ENCODE data around the gene SLC6A8.

The SLC6A8 gene

DNA sequence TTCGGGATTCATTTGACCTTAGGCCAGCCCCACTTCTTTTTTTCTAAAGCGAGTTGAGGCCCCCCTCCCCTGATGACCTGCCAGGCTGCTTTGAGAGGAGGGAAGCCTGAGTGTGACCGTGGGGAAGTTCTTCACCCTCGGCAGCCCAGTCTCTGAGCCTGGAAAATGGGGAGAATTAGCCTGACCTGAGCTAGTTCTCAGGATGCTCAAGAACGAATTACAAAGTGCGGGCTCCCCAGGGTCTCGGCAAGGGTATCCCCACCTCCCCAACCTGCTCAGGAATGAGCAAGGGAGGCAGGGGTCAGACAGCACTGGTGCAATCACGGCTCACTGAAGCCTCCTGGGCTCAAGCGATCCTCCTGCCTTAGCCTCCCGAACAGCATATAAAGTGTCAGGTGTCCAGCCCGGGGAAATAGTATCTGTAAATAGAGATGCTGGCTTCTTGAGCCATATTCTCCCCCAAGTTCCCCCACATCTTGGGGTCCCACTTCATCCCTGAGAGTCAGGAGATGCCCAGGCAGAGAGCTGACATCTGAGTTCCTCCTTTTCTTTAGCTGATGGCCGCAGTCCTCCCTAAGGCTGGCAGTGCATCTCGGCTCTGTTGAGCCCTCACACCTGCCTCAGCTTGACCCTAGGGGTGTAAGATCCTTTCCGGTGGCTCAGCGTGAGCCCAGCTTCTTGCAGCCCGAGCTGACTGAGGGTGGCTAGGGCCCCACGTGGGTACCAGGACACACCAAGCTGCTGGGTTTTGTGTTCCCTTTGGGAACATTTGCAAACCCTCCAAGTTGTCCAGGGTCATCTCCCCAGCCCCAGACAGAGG, 39.2 kb upstream of the SLC6A8 start:
- H3K23ac ChIP-seq (ENCODE audit: low read length) = no peak overlapping the region
- no peak overlapping the region for H2BK15ac ChIP-seq (replicated peaks; ENCODE audit: low read depth)
- no peak overlapping the region for H3K4me3 ChIP-seq (ENCODE audit: low read length)
- H3K4ac ChIP-seq (ENCODE audit: low read depth, low read length) = no peak overlapping the region
- no peaks in the 10 kb centered on the region for H3K79me1 ChIP-seq (ENCODE audit: low read length)
- H3K27me3 ChIP-seq (ENCODE audit: insufficient read depth, low read length, poor library complexity) = peaks cover 19% of the 10 kb centered on the region
- no peak overlapping the region for H4K5ac ChIP-seq (ENCODE audit: low read length)
- H3K79me2 ChIP-seq (ENCODE audit: control insufficient read depth, insufficient read depth, low read length) = no peaks in the 10 kb centered on the region
- no peak overlapping the region for H3K18ac ChIP-seq (ENCODE audit: low read length)
- no CpG with 5 or more reads among the region's 17 CpGs for WGBS (ENCODE audit: extremely low coverage, insufficient coverage, low lambda C conversion rate)
- no peak overlapping the region for H2AK5ac ChIP-seq (ENCODE audit: low read length)
- no peak overlapping the region for H3K9ac ChIP-seq (ENCODE audit: low read length)
- H3K4me2 ChIP-seq (ENCODE audit: low read length) = no peak overlapping the region
- no peak overlapping the region for H3K27ac ChIP-seq (ENCODE audit: low read depth, low read length)
- H3K56ac ChIP-seq (ENCODE audit: low read length) = no peak overlapping the region
- H4K8ac ChIP-seq (ENCODE audit: low read depth, low read length) = no peak overlapping the region
- no peak for DNase-seq
- no peaks in the 10 kb centered on the region for H3K36me3 ChIP-seq (ENCODE audit: control insufficient read depth, insufficient read depth, low read length)
- no peak overlapping the region for H2BK5ac ChIP-seq (ENCODE audit: low read length)
- H3K4me1 ChIP-seq (ENCODE audit: control insufficient read depth, low read depth, low read length) = no peaks in the 10 kb centered on the region
- H2BK120ac ChIP-seq (ENCODE audit: low read depth, low read length) = no peak overlapping the region

DNA sequence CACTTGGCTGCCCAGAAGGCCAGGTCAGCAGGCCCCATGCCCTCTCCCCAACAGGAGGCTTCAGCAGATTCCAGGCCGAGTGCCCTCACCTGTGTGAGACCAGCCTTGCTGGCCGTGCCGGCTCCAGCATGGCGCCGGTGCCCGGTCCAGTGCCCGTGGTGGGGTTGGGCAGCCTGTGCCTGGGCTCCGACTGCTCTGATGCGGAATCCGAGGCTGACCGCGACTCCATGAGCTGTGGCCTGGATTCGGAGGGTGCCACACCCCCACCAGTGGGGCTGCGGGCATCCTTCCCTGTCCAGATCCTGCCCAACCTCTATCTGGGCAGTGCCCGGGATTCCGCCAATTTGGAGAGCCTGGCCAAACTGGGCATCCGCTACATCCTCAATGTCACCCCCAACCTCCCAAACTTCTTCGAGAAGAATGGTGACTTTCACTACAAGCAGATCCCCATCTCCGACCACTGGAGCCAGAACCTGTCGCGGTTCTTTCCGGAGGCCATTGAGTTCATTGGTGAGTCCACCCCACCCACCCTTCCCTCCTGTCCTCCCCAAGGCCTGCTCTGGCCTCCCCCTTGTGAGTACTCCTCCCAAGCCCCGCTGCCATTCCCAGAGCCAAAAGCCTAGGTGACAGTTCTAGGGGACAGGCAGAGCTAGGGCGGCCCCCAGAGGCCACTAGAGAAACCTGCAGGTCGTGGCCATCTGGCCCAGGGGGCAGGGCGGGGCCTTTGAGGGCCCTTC, 38.4 kb upstream of the SLC6A8 start:
- Histone ChIP-seq H2BK120ac (ENCODE audit: low read depth, low read length) (no peak overlapping the region), H3K27me3 (ENCODE audit: insufficient read depth, low read length, poor library complexity) (peaks cover 15% of the 10 kb centered on the region), H3K23ac (ENCODE audit: low read length) (no peak overlapping the region), H3K9ac (ENCODE audit: low read length) (no peak overlapping the region), H4K8ac (ENCODE audit: low read depth, low read length) (no peak overlapping the region), H3K4me1 (ENCODE audit: control insufficient read depth, low read depth, low read length) (no peaks in the 10 kb centered on the region), H3K56ac (ENCODE audit: low read length) (no peak overlapping the region), H3K18ac (ENCODE audit: low read length) (no peak overlapping the region), H3K79me2 (ENCODE audit: control insufficient read depth, insufficient read depth, low read length) (no peaks in the 10 kb centered on the region), H3K79me1 (ENCODE audit: low read length) (no peaks in the 10 kb centered on the region), H3K4ac (ENCODE audit: low read depth, low read length) (no peak overlapping the region), H4K5ac (ENCODE audit: low read length) (no peak overlapping the region), H3K4me3 (ENCODE audit: low read length) (no peak overlapping the region), H2BK15ac (replicated peaks; ENCODE audit: low read depth) (no peak overlapping the region), H3K4me2 (ENCODE audit: low read length) (no peak overlapping the region), H2BK5ac (ENCODE audit: low read length) (no peak overlapping the region), H3K36me3 (ENCODE audit: control insufficient read depth, insufficient read depth, low read length) (no peaks in the 10 kb centered on the region), H3K27ac (ENCODE audit: low read depth, low read length) (no peak overlapping the region), H2AK5ac (ENCODE audit: low read length) (no peak overlapping the region)
- DNase-seq = peak; percentile 79
- WGBS (ENCODE audit: extremely low coverage, insufficient coverage, low lambda C conversion rate) = no CpG with 5 or more reads among the region's 26 CpGs

DNA sequence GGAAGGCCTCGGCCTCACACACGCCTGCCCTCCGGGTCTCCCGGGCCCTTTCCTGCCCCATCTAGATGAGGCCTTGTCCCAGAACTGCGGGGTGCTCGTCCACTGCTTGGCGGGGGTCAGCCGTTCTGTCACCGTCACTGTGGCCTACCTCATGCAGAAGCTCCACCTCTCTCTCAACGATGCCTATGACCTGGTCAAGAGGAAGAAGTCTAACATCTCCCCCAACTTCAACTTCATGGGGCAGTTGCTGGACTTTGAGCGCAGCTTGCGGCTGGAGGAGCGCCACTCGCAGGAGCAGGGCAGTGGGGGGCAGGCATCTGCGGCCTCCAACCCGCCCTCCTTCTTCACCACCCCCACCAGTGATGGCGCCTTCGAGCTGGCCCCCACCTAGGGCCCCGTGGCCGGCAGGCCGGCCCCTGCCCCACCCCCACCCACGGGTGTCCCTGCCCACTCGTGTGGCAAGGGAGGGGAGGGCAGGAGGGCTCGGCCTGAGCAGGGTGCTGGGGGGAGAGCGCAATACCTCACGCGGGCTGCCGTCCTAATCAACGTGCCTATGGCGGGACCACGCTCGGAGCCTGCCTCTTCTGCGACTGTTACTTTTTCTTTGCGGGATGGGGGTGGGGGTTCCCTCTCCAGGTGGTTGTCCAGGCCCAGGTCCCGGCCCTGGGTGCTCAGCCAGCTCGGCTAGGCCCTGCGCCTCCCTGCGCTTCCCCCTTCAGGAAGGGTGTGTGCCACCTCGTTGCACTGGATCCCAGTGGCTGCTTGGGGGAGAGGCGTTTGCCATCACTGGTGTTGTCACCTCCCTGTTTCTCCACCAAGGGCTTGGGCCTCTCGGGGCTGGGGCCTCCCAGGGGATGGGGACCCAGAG, 37.6 kb upstream of the SLC6A8 start:
- Histone ChIP-seq H4K8ac (ENCODE audit: low read depth, low read length) (no peak overlapping the region), H3K9ac (ENCODE audit: low read length) (no peak overlapping the region), H3K4me1 (ENCODE audit: control insufficient read depth, low read depth, low read length) (no peaks in the 10 kb centered on the region), H3K79me2 (ENCODE audit: control insufficient read depth, insufficient read depth, low read length) (no peaks in the 10 kb centered on the region), H2BK15ac (replicated peaks; ENCODE audit: low read depth) (no peak overlapping the region), H3K56ac (ENCODE audit: low read length) (peak overlapping the region; percentile 76), H4K5ac (ENCODE audit: low read length) (no peak overlapping the region), H3K4ac (ENCODE audit: low read depth, low read length) (no peak overlapping the region), H3K79me1 (ENCODE audit: low read length) (no peaks in the 10 kb centered on the region), H3K27ac (ENCODE audit: low read depth, low read length) (no peak overlapping the region), H3K18ac (ENCODE audit: low read length) (no peak overlapping the region), H2BK5ac (ENCODE audit: low read length) (no peak overlapping the region), H2BK120ac (ENCODE audit: low read depth, low read length) (no peak overlapping the region), H3K4me2 (ENCODE audit: low read length) (no peak overlapping the region), H2AK5ac (ENCODE audit: low read length) (no peak overlapping the region), H3K23ac (ENCODE audit: low read length) (no peak overlapping the region), H3K4me3 (ENCODE audit: low read length) (no peak overlapping the region), H3K27me3 (ENCODE audit: insufficient read depth, low read length, poor library complexity) (peaks cover 15% of the 10 kb centered on the region), H3K36me3 (ENCODE audit: control insufficient read depth, insufficient read depth, low read length) (no peaks in the 10 kb centered on the region)
- WGBS (ENCODE audit: extremely low coverage, insufficient coverage, low lambda C conversion rate) = no CpG with 5 or more reads among the region's 41 CpGs
- DNase-seq = no peak

DNA sequence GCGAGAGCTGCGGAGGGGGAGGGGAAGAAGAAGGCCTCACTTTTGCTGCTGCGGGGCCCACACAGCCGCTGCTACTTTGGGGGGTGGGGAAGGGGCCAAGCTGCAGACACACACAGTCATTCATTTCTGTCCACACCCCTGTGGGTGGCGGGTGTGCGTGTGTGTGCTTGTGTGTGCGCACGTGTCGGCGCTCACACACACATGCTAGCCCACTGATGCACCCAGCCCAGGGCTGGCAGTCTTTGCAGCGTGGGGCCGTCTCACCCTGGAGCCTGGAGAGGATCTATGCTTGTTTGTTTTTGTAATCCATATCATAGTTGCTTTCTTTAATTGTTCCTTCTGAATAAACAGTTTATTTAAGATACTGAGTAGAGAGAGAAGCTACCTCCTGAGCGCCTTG, 36.8 kb upstream of the SLC6A8 start:
- Histone ChIP-seq H2AK5ac (ENCODE audit: low read length) (no peak overlapping the region), H3K4ac (ENCODE audit: low read depth, low read length) (no peak overlapping the region), H3K9ac (ENCODE audit: low read length) (no peak overlapping the region), H3K18ac (ENCODE audit: low read length) (no peak overlapping the region), H3K27me3 (ENCODE audit: insufficient read depth, low read length, poor library complexity) (peaks cover 13% of the 10 kb centered on the region), H3K79me2 (ENCODE audit: control insufficient read depth, insufficient read depth, low read length) (no peaks in the 10 kb centered on the region), H3K4me1 (ENCODE audit: control insufficient read depth, low read depth, low read length) (no peaks in the 10 kb centered on the region), H3K4me3 (ENCODE audit: low read length) (no peak overlapping the region), H3K23ac (ENCODE audit: low read length) (no peak overlapping the region), H2BK15ac (replicated peaks; ENCODE audit: low read depth) (no peak overlapping the region), H3K56ac (ENCODE audit: low read length) (no peak overlapping the region), H3K36me3 (ENCODE audit: control insufficient read depth, insufficient read depth, low read length) (no peaks in the 10 kb centered on the region), H3K4me2 (ENCODE audit: low read length) (no peak overlapping the region), H4K5ac (ENCODE audit: low read length) (no peak overlapping the region), H3K79me1 (ENCODE audit: low read length) (no peaks in the 10 kb centered on the region), H4K8ac (ENCODE audit: low read depth, low read length) (no peak overlapping the region), H2BK5ac (ENCODE audit: low read length) (no peak overlapping the region), H2BK120ac (ENCODE audit: low read depth, low read length) (no peak overlapping the region), H3K27ac (ENCODE audit: low read depth, low read length) (no peak overlapping the region)
- DNase-seq = no peak
- no CpG with 5 or more reads among the region's 13 CpGs for WGBS (ENCODE audit: extremely low coverage, insufficient coverage, low lambda C conversion rate)

DNA sequence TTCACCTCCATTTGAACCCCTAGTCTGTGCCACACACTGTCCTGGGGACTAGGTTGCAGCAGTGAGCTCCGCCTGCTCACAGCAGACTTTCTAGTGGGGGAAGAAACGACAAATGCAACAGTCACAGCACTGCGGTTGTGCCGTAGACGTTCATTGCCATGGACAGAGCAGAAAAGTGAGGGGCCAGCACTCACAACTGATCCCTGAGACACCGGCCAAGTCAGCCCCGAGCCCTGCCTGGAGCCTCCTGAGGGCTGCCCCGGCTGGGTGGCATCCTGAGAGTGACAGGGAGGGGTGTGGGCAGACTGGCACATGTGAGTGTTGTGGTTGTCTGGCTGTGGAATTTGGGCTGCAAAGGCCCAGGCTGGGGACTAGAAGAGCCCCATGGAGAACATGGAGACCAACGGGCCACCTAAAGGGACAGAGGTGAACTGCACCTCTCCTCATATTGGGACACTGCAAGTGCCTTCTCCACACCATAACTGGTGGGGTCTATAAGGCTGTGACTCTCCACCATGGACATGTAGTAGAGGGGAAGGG, 36.1 kb upstream of the SLC6A8 start:
- no peak overlapping the region for H2BK120ac ChIP-seq (ENCODE audit: low read depth, low read length)
- H3K27me3 ChIP-seq (ENCODE audit: insufficient read depth, low read length, poor library complexity) = peaks cover 11% of the 10 kb centered on the region
- H3K79me2 ChIP-seq (ENCODE audit: control insufficient read depth, insufficient read depth, low read length) = no peaks in the 10 kb centered on the region
- H3K27ac ChIP-seq (ENCODE audit: low read depth, low read length) = no peak overlapping the region
- H3K4me2 ChIP-seq (ENCODE audit: low read length) = no peak overlapping the region
- peak; percentile 47 for DNase-seq
- no peak overlapping the region for H2AK5ac ChIP-seq (ENCODE audit: low read length)
- H4K5ac ChIP-seq (ENCODE audit: low read length) = no peak overlapping the region
- H3K4me1 ChIP-seq (ENCODE audit: control insufficient read depth, low read depth, low read length) = no peaks in the 10 kb centered on the region
- H3K23ac ChIP-seq (ENCODE audit: low read length) = no peak overlapping the region
- H3K9ac ChIP-seq (ENCODE audit: low read length) = no peak overlapping the region
- H3K79me1 ChIP-seq (ENCODE audit: low read length) = no peaks in the 10 kb centered on the region
- H3K4me3 ChIP-seq (ENCODE audit: low read length) = no peak overlapping the region
- H3K4ac ChIP-seq (ENCODE audit: low read depth, low read length) = no peak overlapping the region
- no CpG with 5 or more reads among the region's 9 CpGs for WGBS (ENCODE audit: extremely low coverage, insufficient coverage, low lambda C conversion rate)
- H3K18ac ChIP-seq (ENCODE audit: low read length) = no peak overlapping the region
- H3K56ac ChIP-seq (ENCODE audit: low read length) = no peak overlapping the region
- no peaks in the 10 kb centered on the region for H3K36me3 ChIP-seq (ENCODE audit: control insufficient read depth, insufficient read depth, low read length)
- H4K8ac ChIP-seq (ENCODE audit: low read depth, low read length) = no peak overlapping the region
- no peak overlapping the region for H2BK15ac ChIP-seq (replicated peaks; ENCODE audit: low read depth)
- no peak overlapping the region for H2BK5ac ChIP-seq (ENCODE audit: low read length)
